H9 (cell line): ENCODE measurements around the gene SLC38A5. TPM values are rescaled to one million over a fixed set of nuclear protein-coding genes. Genes with fewer than 3 reads are reported as not detected.

Experiments
- DNase-seq: peaks from one replicate; pipeline ENCODE4 v3.0.0-alpha.2; 2017
- H2AFZ ChIP-seq: one replicate; pipeline ENCODE4 v1.6.1; 2013; ENCODE audit warnings: mild to moderate bottlenecking, low read length, control low read depth, moderate library complexity
- H2AK5ac ChIP-seq: 2 replicates; pipeline ENCODE4 v1.6.1; 2013; ENCODE audit warnings: low read length, control low read depth, mixed read lengths; ENCODE audit not compliant: insufficient read length
- H2BK120ac ChIP-seq: one replicate; pipeline ENCODE4 v1.6.1; 2013; ENCODE audit warnings: low read depth, mild to moderate bottlenecking, low read length, control low read depth, inconsistent platforms; ENCODE audit not compliant: poor library complexity, severe bottlenecking
- H2BK12ac ChIP-seq: 2 replicates; pipeline ENCODE4 v1.6.1; 2013; ENCODE audit warnings: low read length, control low read depth, mixed read lengths, low read depth; ENCODE audit not compliant: insufficient read length
- H2BK15ac ChIP-seq: 2 replicates; pipeline ENCODE4 v1.6.1; 2013; ENCODE audit warnings: low read depth, low read length, control low read depth
- H2BK20ac ChIP-seq: one replicate; pipeline ENCODE4 v1.6.1; 2013; ENCODE audit warnings: low read depth, mild to moderate bottlenecking, low read length, control low read depth, inconsistent platforms; ENCODE audit not compliant: poor library complexity, severe bottlenecking
- H2BK5ac ChIP-seq: 2 replicates; pipeline ENCODE4 v1.6.1; 2013; ENCODE audit warnings: low read length, control low read depth, mixed read lengths; ENCODE audit not compliant: insufficient read length
- H3K14ac ChIP-seq: 2 replicates; pipeline ENCODE4 v1.6.1; 2013; ENCODE audit warnings: low read length, control low read depth; ENCODE audit not compliant: insufficient read depth
- H3K18ac ChIP-seq: 2 replicates; pipeline ENCODE4 v1.6.1; 2013; ENCODE audit warnings: low read depth, mild to moderate bottlenecking, mixed read lengths, low read length, control low read depth; ENCODE audit not compliant: insufficient read length
- H3K23ac ChIP-seq: 2 replicates; pipeline ENCODE4 v1.6.1; 2013; ENCODE audit warnings: low read length, control low read depth, mixed read lengths, low read depth; ENCODE audit not compliant: insufficient read length
- H3K23me2 ChIP-seq: 2 replicates; pipeline ENCODE4 v1.6.1; 2013; ENCODE audit warnings: low read depth, mild to moderate bottlenecking, mixed read lengths, low read length, control low read depth; ENCODE audit not compliant: insufficient read length, poor library complexity, severe bottlenecking
- H3K27ac ChIP-seq: 2 replicates; pipeline ENCODE4 v1.5.1; 2013; ENCODE audit warnings: low read length, control low read depth, mixed read lengths, low read depth; ENCODE audit not compliant: insufficient read length
- H3K27me3 ChIP-seq: 2 replicates; pipeline ENCODE4 v1.6.1; 2013; ENCODE audit warnings: low read length, control low read depth, inconsistent platforms; ENCODE audit not compliant: insufficient read depth
- H3K4ac ChIP-seq: 2 replicates; pipeline ENCODE4 v1.6.1; 2013; ENCODE audit warnings: low read depth, mild to moderate bottlenecking, control low read depth, inconsistent platforms, low read length, moderate library complexity
- H3K4me1 ChIP-seq: 2 replicates; pipeline ENCODE4 v1.6.1; 2013; ENCODE audit warnings: low read length, control low read depth, inconsistent platforms; ENCODE audit not compliant: insufficient read depth
- H3K4me2 ChIP-seq: 2 replicates; pipeline ENCODE4 v1.6.1; 2013; ENCODE audit warnings: low read length, control low read depth, mixed read lengths; ENCODE audit not compliant: insufficient read length, insufficient read depth
- H3K56ac ChIP-seq: 2 replicates; pipeline ENCODE4 v1.6.1; 2013; ENCODE audit warnings: low read depth, mild to moderate bottlenecking, mixed read lengths, low read length, control low read depth; ENCODE audit not compliant: insufficient read length
- H3K79me1 ChIP-seq: 2 replicates; pipeline ENCODE4 v1.6.1; 2013; ENCODE audit warnings: low read depth, mild to moderate bottlenecking, moderate library complexity, low read length, control low read depth, inconsistent platforms; ENCODE audit not compliant: insufficient read depth, poor library complexity, severe bottlenecking
- H3K79me2 ChIP-seq: 2 replicates; pipeline ENCODE4 v1.6.1; 2013; ENCODE audit warnings: low read length, control low read depth, inconsistent platforms; ENCODE audit not compliant: insufficient read depth
- H3K9ac ChIP-seq: 2 replicates; pipeline ENCODE4 v1.6.1; 2013; ENCODE audit warnings: low read length, control low read depth, mixed read lengths; ENCODE audit not compliant: insufficient read length; ENCODE audit errors: extremely low read depth
- H3K9me3 ChIP-seq: one replicate; pipeline ENCODE4 v1.6.1; 2013; ENCODE audit warnings: low read depth, low read length, inconsistent platforms; ENCODE audit not compliant: control insufficient read depth
- H3T11ph ChIP-seq: one replicate; pipeline ENCODE4 v1.6.1; 2013; ENCODE audit warnings: mild to moderate bottlenecking, low read length, control low read depth, inconsistent platforms
- H4K20me1 ChIP-seq: one replicate; pipeline ENCODE4 v1.6.1; 2013; ENCODE audit not compliant: control insufficient read depth, insufficient read length, insufficient read depth
- H4K5ac ChIP-seq: 2 replicates; pipeline ENCODE4 v1.6.1; 2013; ENCODE audit warnings: low read depth, mild to moderate bottlenecking, mixed read lengths, low read length, control low read depth; ENCODE audit not compliant: insufficient read length
- H4K8ac ChIP-seq: replicated peaks from 2 replicates; pipeline ENCODE4 v1.6.1; 2013; ENCODE audit warnings: low read length, control low read depth, mixed read lengths, low read depth; ENCODE audit not compliant: insufficient read length
- H4K91ac ChIP-seq: 2 replicates; pipeline ENCODE4 v1.6.1; 2013; ENCODE audit warnings: low read depth, mild to moderate bottlenecking, moderate library complexity, mixed read lengths, low read length, control low read depth; ENCODE audit not compliant: insufficient read length
- H3K27ac Mint-ChIP-seq, 3 experiments: 2 replicates in 2 of 3; 3 replicates in 1 of 3; pipeline ENCODE4 v1.8.0; 2020 to 2021; ENCODE audit warnings: mixed read lengths in 3 of 3, mild to moderate bottlenecking in 1 of 3, moderate library complexity in 1 of 3
- H3K27me3 Mint-ChIP-seq: 2 replicates; pipeline ENCODE4 v1.8.0; 2021; ENCODE audit warnings: low read depth, mild to moderate bottlenecking, moderate library complexity, mixed read lengths
- H3K36me3 Mint-ChIP-seq, 3 experiments: 2 replicates in 2 of 3; 3 replicates in 1 of 3; pipeline ENCODE4 v1.8.0; 2020 to 2021; ENCODE audit warnings: low read depth in 3 of 3, mixed read lengths in 3 of 3; ENCODE audit not compliant: insufficient read depth in 1 of 3
- H3K4me1 Mint-ChIP-seq, 2 experiments: 2 replicates each; pipeline ENCODE4 v1.8.0; 2020; ENCODE audit warnings: mixed read lengths in 2 of 2
- H3K4me3 Mint-ChIP-seq, 2 experiments: 2 replicates in 1 of 2; 3 replicates in 1 of 2; pipeline ENCODE4 v1.8.0; 2020 to 2021; ENCODE audit warnings: mild to moderate bottlenecking in 2 of 2, mixed read lengths in 2 of 2, moderate library complexity in 1 of 2
- H3K9me3 Mint-ChIP-seq, 2 experiments: 2 replicates in 1 of 2; 3 replicates in 1 of 2; pipeline ENCODE4 v1.8.0; 2020; ENCODE audit warnings: mild to moderate bottlenecking in 2 of 2, mixed read lengths in 2 of 2, moderate library complexity in 1 of 2
- WGBS: extraction: QIAGEN DNeasy Blood & Tissue Kit; methylation state at CpG from one replicate; pipeline ENCODE4 v1.1.7; 2013; ENCODE audit warnings: missing lambda C conversion rate, low lambda C conversion rate, mixed read lengths; ENCODE audit not compliant: insufficient read length; ENCODE audit errors: extremely low coverage; 5-methylcytosine and 5-hydroxymethylcytosine counted together
- total RNA-seq: library from RNA; stranded (reverse); gene quantifications from 2 replicates; pipeline ENCODE4 v1.2.1, GENCODE V29; 2021
- TF ChIP-seq, protein P1 (sequence below): fragments of 200-600 bp; sonication (generic); conservative IDR thresholded peaks from 3 replicates; pipeline ENCODE4 v1.8.0; 2021; ENCODE audit warnings: antibody characterized with exemption, mild to moderate bottlenecking

The SLC38A5 gene
- total RNA-seq, 1 experiment from 2014 or later: 28.3 TPM

DNA sequence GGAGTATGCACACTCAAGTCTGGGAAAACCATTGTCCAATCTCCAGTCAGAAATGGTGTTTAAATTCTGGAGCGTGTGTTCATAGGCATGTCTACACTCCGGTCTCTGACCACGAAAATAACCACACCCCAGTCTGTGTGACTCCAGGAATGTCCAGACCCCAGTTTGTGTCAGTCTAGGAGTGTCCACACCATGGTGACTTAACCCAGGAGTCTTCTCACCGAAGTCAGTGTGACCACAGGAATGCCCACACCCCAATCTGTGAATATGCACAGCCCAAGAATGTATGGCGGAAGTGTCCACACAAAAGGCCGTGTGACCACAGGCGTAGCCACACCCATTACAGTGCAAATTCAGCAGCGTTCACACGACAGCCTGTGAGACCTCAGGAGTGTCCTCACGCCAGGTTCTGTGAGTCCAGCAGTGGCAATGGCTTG is 17.3 kb upstream of the SLC38A5 start:
- H3K56ac ChIP-seq: no peak overlapping the region
- no peak for DNase-seq
- H3K4me1 ChIP-seq: no peaks in the 10 kb centered on the region
- H2BK120ac ChIP-seq: no peak overlapping the region
- no peaks in the 10 kb centered on the region for H4K20me1 ChIP-seq
- H3K79me2 ChIP-seq: no peaks in the 10 kb centered on the region
- H3T11ph ChIP-seq: no peak overlapping the region
- Mint-ChIP-seq H3K27ac (peak overlapping the region in 1 of 3 experiments; percentile 86; a peak in 1 of 7 replicates), H3K27me3 (peaks cover 3% of the 10 kb centered on the region; the same call in 1 of the 2 replicates), H3K4me3 (no peak overlapping the region; a peak in 1 of 5 replicates), H3K36me3 (peaks cover 12 to 33% (median 16%) of the 10 kb centered on the region in 3 experiments), H3K9me3 (peaks cover 58 to 60% of the 10 kb centered on the region in 2 experiments), H3K4me1 (no peaks in the 10 kb centered on the region)
- H3K9me3 ChIP-seq: peaks cover 41% of the 10 kb centered on the region
- no peak overlapping the region for H2BK20ac ChIP-seq
- no peak overlapping the region for H2BK5ac ChIP-seq
- no peak overlapping the region for H3K4ac ChIP-seq
- H2BK15ac ChIP-seq: no peak overlapping the region
- TF ChIP-seq, protein P1, sequence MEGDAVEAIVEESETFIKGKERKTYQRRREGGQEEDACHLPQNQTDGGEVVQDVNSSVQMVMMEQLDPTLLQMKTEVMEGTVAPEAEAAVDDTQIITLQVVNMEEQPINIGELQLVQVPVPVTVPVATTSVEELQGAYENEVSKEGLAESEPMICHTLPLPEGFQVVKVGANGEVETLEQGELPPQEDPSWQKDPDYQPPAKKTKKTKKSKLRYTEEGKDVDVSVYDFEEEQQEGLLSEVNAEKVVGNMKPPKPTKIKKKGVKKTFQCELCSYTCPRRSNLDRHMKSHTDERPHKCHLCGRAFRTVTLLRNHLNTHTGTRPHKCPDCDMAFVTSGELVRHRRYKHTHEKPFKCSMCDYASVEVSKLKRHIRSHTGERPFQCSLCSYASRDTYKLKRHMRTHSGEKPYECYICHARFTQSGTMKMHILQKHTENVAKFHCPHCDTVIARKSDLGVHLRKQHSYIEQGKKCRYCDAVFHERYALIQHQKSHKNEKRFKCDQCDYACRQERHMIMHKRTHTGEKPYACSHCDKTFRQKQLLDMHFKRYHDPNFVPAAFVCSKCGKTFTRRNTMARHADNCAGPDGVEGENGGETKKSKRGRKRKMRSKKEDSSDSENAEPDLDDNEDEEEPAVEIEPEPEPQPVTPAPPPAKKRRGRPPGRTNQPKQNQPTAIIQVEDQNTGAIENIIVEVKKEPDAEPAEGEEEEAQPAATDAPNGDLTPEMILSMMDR: no peak
- no CpG with 5 or more reads among the region's 10 CpGs for WGBS
- H3K79me1 ChIP-seq: no peaks in the 10 kb centered on the region
- H4K8ac ChIP-seq: no peak overlapping the region
- no peak overlapping the region for H2AFZ ChIP-seq
- H4K5ac ChIP-seq: no peak overlapping the region
- no peak overlapping the region for H3K9ac ChIP-seq
- H3K14ac ChIP-seq: no peak overlapping the region
- no peaks in the 10 kb centered on the region for H3K23me2 ChIP-seq
- no peak overlapping the region for H3K23ac ChIP-seq
- H3K27ac ChIP-seq: no peak overlapping the region
- H3K27me3 ChIP-seq: no peaks in the 10 kb centered on the region
- no peak overlapping the region for H3K18ac ChIP-seq
- no peak overlapping the region for H4K91ac ChIP-seq
- H2BK12ac ChIP-seq: no peak overlapping the region
- H2AK5ac ChIP-seq: no peak overlapping the region
- no peak overlapping the region for H3K4me2 ChIP-seq
